ENCODE measurements around the gene TNFRSF12A. TPM values are rescaled to one million over a fixed set of nuclear protein-coding genes. Genes with fewer than 3 reads are reported as not detected.

The TNFRSF12A gene
- polyA plus RNA-seq, 6 donors from 2014 or later: not detected

GRCh38 chr16:3027983-3028715 lies 8.0 kb downstream of the TNFRSF12A start:
- peak overlapping the region in 4 of 6 donors; percentile 44 to 81 (median 53) for H3K27ac Mint-ChIP-seq
- no peaks in the 10 kb centered on the region for H3K36me3 Mint-ChIP-seq
- peaks cover 25 to 51% (median 48%) of the 10 kb centered on the region in 3 donors for H3K27me3 Mint-ChIP-seq
- peak overlapping the region in 6 of 8 donors; percentile 40 to 76 (median 53) for H3K4me3 Mint-ChIP-seq
- DNase-seq (peak; percentile 73), ATAC-seq (ENCODE audit: low read depth in 2 of 2) (peak; percentile 22 to 41)
- peaks cover 26 to 29% (median 29%) of the 10 kb centered on the region in 3 donors for H3K4me1 Mint-ChIP-seq
- no peaks in the 10 kb centered on the region for H3K9me3 Mint-ChIP-seq

- H3K4me1 Mint-ChIP-seq: peaks cover 24 to 26% (median 24%) of the 10 kb centered on the region in 3 donors
- no peaks in the 10 kb centered on the region for H3K36me3 Mint-ChIP-seq
- H3K27ac Mint-ChIP-seq: peak overlapping the region in 1 of 6 donors; percentile 41
- ATAC-seq (ENCODE audit: low read depth in 2 of 2) (no peak), DNase-seq (no peak)
- peak overlapping the region in 4 of 8 donors; percentile 21 to 61 (median 56) for H3K4me3 Mint-ChIP-seq
- H3K9me3 Mint-ChIP-seq: no peaks in the 10 kb centered on the region
- peaks cover 31 to 58% (median 54%) of the 10 kb centered on the region in 3 donors for H3K27me3 Mint-ChIP-seq
These were observed 8.7 kb downstream of the TNFRSF12A start for GRCh38 chr16:3028716-3029319.

GRCh38 chr16:3029491-3030221 lies 9.5 kb downstream of the TNFRSF12A start:
- Mint-ChIP-seq H3K4me3 (peak overlapping the region in 3 of 8 donors; percentile 37 to 53 (median 53)), H3K36me3 (no peaks in the 10 kb centered on the region), H3K9me3 (no peaks in the 10 kb centered on the region), H3K4me1 (peaks cover 18 to 21% (median 19%) of the 10 kb centered on the region in 3 donors), H3K27ac (peak overlapping the region in 1 of 6 donors; percentile 57), H3K27me3 (peaks cover 36 to 66% (median 63%) of the 10 kb centered on the region in 3 donors)
- ATAC-seq (ENCODE audit: low read depth in 2 of 2): no peak
- DNase-seq: no peak

- DNase-seq (no peak), ATAC-seq (ENCODE audit: low read depth in 2 of 2) (no peak)
- H3K4me3 Mint-ChIP-seq: peak overlapping the region in 4 of 8 donors; percentile 6 to 61 (median 36)
- no peaks in the 10 kb centered on the region for H3K9me3 Mint-ChIP-seq
- peaks cover 17 to 22% (median 21%) of the 10 kb centered on the region in 3 donors for H3K4me1 Mint-ChIP-seq
- peaks cover 39 to 75% (median 71%) of the 10 kb centered on the region in 3 donors for H3K27me3 Mint-ChIP-seq
- no peaks in the 10 kb centered on the region for H3K36me3 Mint-ChIP-seq
- H3K27ac Mint-ChIP-seq: peak overlapping the region in 1 of 6 donors; percentile 57
These were observed 10.3 kb downstream of the TNFRSF12A start for GRCh38 chr16:3030222-3031212.

- no peaks in the 10 kb centered on the region for H3K9me3 Mint-ChIP-seq
- H3K4me3 Mint-ChIP-seq: peak overlapping the region in 1 of 8 donors; percentile 25
- DNase-seq (no peak), ATAC-seq (ENCODE audit: low read depth in 2 of 2) (no peak)
- peaks cover 49 to 90% (median 79%) of the 10 kb centered on the region in 3 donors for H3K27me3 Mint-ChIP-seq
- no peak overlapping the region for H3K27ac Mint-ChIP-seq
- H3K36me3 Mint-ChIP-seq: no peaks in the 10 kb centered on the region
- peaks cover 25 to 29% (median 28%) of the 10 kb centered on the region in 3 donors for H3K4me1 Mint-ChIP-seq
These were observed 12.5 kb downstream of the TNFRSF12A start for GRCh38 chr16:3032624-3033023.

GRCh38 chr16:3035289-3035971 lies 15.3 kb downstream of the TNFRSF12A start:
- Mint-ChIP-seq H3K27ac (peak overlapping the region in 1 of 6 donors; percentile 31), H3K9me3 (no peaks in the 10 kb centered on the region), H3K36me3 (no peaks in the 10 kb centered on the region), H3K27me3 (peaks cover 61 to 92% (median 85%) of the 10 kb centered on the region in 3 donors), H3K4me3 (peak overlapping the region in 5 of 8 donors; percentile 11 to 49 (median 39)), H3K4me1 (peaks cover 13 to 16% (median 15%) of the 10 kb centered on the region in 3 donors)
- no peak for ATAC-seq (ENCODE audit: low read depth in 2 of 2)
- no peak for DNase-seq

- H3K36me3 Mint-ChIP-seq: no peaks in the 10 kb centered on the region
- peak overlapping the region in 5 of 8 donors; percentile 11 to 49 (median 39) for H3K4me3 Mint-ChIP-seq
- H3K9me3 Mint-ChIP-seq: no peaks in the 10 kb centered on the region
- peak in 1 of 2 donors; percentile 13 for ATAC-seq (ENCODE audit: low read depth in 2 of 2)
- H3K27me3 Mint-ChIP-seq: peaks cover 61 to 92% (median 82%) of the 10 kb centered on the region in 3 donors
- peak overlapping the region in 2 of 6 donors; percentile 31 to 44 for H3K27ac Mint-ChIP-seq
- no peak for DNase-seq
- peaks cover 13 to 16% (median 15%) of the 10 kb centered on the region in 3 donors for H3K4me1 Mint-ChIP-seq
These were observed 16.0 kb downstream of the TNFRSF12A start for GRCh38 chr16:3035972-3036725.

GRCh38 chr16:3036726-3037315 lies 16.7 kb downstream of the TNFRSF12A start, which contains the start of gene BICDL2:
BICDL2 (minus strand) TSS chr16:3036944; CDS start chr16:3035496, 1,448 bp downstream.
- ATAC-seq (ENCODE audit: low read depth in 2 of 2): peak in 1 of 2 donors; percentile 2
- Mint-ChIP-seq H3K4me1 (peaks cover 10 to 16% (median 15%) of the 10 kb centered on the region in 3 donors), H3K27me3 (peaks cover 56 to 88% (median 75%) of the 10 kb centered on the region in 3 donors), H3K36me3 (no peaks in the 10 kb centered on the region), H3K4me3 (peak within 1 kb of the TSS in 7 of 8 donors; percentile 22 to 72 (median 59)), H3K9me3 (no peaks in the 10 kb centered on the region), H3K27ac (peak within 1 kb of the TSS in 3 of 6 donors; percentile 31 to 58 (median 58))
- no peak for DNase-seq

- Mint-ChIP-seq H3K4me3 (peak overlapping the region in 1 of 8 donors; percentile 5), H3K36me3 (no peaks in the 10 kb centered on the region), H3K27me3 (peaks cover 46 to 82% (median 61%) of the 10 kb centered on the region in 3 donors), H3K4me1 (peaks cover 10 to 16% (median 15%) of the 10 kb centered on the region in 3 donors), H3K9me3 (no peaks in the 10 kb centered on the region), H3K27ac (no peak overlapping the region)
- DNase-seq: no peak
- no peak for ATAC-seq (ENCODE audit: low read depth in 2 of 2)
These were observed 18.1 kb downstream of the TNFRSF12A start for GRCh38 chr16:3038256-3038655.

GRCh38 chr16:3038896-3039295 lies 18.7 kb downstream of the TNFRSF12A start:
- Mint-ChIP-seq H3K4me3 (no peak overlapping the region), H3K27ac (no peak overlapping the region), H3K9me3 (no peaks in the 10 kb centered on the region), H3K36me3 (no peaks in the 10 kb centered on the region), H3K4me1 (peaks cover 10 to 16% (median 10%) of the 10 kb centered on the region in 3 donors), H3K27me3 (peaks cover 42 to 82% (median 61%) of the 10 kb centered on the region in 3 donors)
- no peak for ATAC-seq (ENCODE audit: low read depth in 2 of 2)
- no peak for DNase-seq

GRCh38 chr16:3042376-3042775 lies 22.2 kb downstream of the TNFRSF12A start:
- Mint-ChIP-seq H3K36me3 (no peaks in the 10 kb centered on the region), H3K27ac (no peak overlapping the region), H3K27me3 (peaks cover 35 to 80% (median 51%) of the 10 kb centered on the region in 3 donors), H3K4me3 (no peak overlapping the region), H3K4me1 (peaks cover 6 to 19% (median 12%) of the 10 kb centered on the region in 3 donors), H3K9me3 (peaks cover 0 to 2% (median 0%) of the 10 kb centered on the region in 7 donors)
- DNase-seq: no peak
- no peak for ATAC-seq (ENCODE audit: low read depth in 2 of 2)

Measured in naive B cell (primary cell).